ENCODE measurements around the gene ZNF740.

- TF ChIP-seq, protein P1, sequence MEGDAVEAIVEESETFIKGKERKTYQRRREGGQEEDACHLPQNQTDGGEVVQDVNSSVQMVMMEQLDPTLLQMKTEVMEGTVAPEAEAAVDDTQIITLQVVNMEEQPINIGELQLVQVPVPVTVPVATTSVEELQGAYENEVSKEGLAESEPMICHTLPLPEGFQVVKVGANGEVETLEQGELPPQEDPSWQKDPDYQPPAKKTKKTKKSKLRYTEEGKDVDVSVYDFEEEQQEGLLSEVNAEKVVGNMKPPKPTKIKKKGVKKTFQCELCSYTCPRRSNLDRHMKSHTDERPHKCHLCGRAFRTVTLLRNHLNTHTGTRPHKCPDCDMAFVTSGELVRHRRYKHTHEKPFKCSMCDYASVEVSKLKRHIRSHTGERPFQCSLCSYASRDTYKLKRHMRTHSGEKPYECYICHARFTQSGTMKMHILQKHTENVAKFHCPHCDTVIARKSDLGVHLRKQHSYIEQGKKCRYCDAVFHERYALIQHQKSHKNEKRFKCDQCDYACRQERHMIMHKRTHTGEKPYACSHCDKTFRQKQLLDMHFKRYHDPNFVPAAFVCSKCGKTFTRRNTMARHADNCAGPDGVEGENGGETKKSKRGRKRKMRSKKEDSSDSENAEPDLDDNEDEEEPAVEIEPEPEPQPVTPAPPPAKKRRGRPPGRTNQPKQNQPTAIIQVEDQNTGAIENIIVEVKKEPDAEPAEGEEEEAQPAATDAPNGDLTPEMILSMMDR (optimal IDR thresholded peaks at IDR 0.05 in 1 of 3, IDR thresholded peaks at IDR 0.05 in 1 of 3, conservative IDR thresholded peaks at IDR 0.05 in 1 of 3; ENCODE audit: extremely low read depth in 1 of 3, insufficient read depth in 2 of 3, low read length in 3 of 3) = no peak
- no peak for TF ChIP-seq EZH2 (IDR thresholded peaks at IDR 0.05; ENCODE audit: low read length)
Observed at GRCh38 chr12:53227836-53228235, 47.3 kb downstream of the ZNF740 start.
